T follicular helper cell (primary cell): ENCODE data around the gene LPIN1.

ENCODE experiments used
- DNase-seq: peaks from one replicate; pipeline ENCODE4 v3.0.0-alpha.2; 2020; ENCODE audit warnings: low read depth

Gene LPIN1

GRCh38 chr2:11866358-11867335 lies 120.2 kb downstream of the LPIN1 start:
- DNase-seq = no peak

GRCh38 chr2:11867926-11868325 lies 121.5 kb downstream of the LPIN1 start:
- no peak for DNase-seq

- DNase-seq = no peak
These were observed 123.1 kb downstream of the LPIN1 start for GRCh38 chr2:11869391-11869991.

- no peak for DNase-seq
These were observed 123.6 kb downstream of the LPIN1 start for GRCh38 chr2:11870064-11870463.

GRCh38 chr2:11870584-11870983 lies 124.2 kb downstream of the LPIN1 start:
- no peak for DNase-seq

- no peak for DNase-seq
These were observed 125.0 kb downstream of the LPIN1 start for GRCh38 chr2:11871421-11871820.

- DNase-seq = no peak
These were observed 126.0 kb downstream of the LPIN1 start for GRCh38 chr2:11872247-11872947.

GRCh38 chr2:11872948-11873269 lies 126.5 kb downstream of the LPIN1 start:
- DNase-seq = no peak

- DNase-seq = no peak
These were observed 127.1 kb downstream of the LPIN1 start for GRCh38 chr2:11873356-11874154.

GRCh38 chr2:11874861-11875260 lies 128.4 kb downstream of the LPIN1 start:
- no peak for DNase-seq

GRCh38 chr2:11875481-11875880 lies 129.0 kb downstream of the LPIN1 start:
- DNase-seq = no peak

- no peak for DNase-seq
These were observed 130.0 kb downstream of the LPIN1 start for GRCh38 chr2:11876436-11876835.

- DNase-seq = no peak
These were observed 130.5 kb downstream of the LPIN1 start for GRCh38 chr2:11876889-11877288.
